T-helper 1 cell treated with Interleukin-12 subunit alpha and Interleukin-12 subunit beta and Interleukin-4 antibody, amounts not matched to agents 30 μg/mL and 1 μg/mL, for 36 hours (primary cell): ENCODE results near the gene PLD3.

Experiments
- H3K27ac Mint-ChIP-seq: one replicate; pipeline ENCODE4 v1.8.0; 2021; ENCODE audit warnings: mild to moderate bottlenecking, mixed read lengths
- H3K27me3 Mint-ChIP-seq: one replicate; pipeline ENCODE4 v1.8.0; 2021; ENCODE audit warnings: low read depth, mixed read lengths
- H3K36me3 Mint-ChIP-seq: one replicate; pipeline ENCODE4 v1.8.0; 2021; ENCODE audit warnings: low read depth, mixed read lengths
- H3K4me1 Mint-ChIP-seq: one replicate; pipeline ENCODE4 v1.8.0; 2021; ENCODE audit warnings: low read depth, mixed read lengths
- H3K4me3 Mint-ChIP-seq: one replicate; pipeline ENCODE4 v1.8.0; 2021; ENCODE audit warnings: mild to moderate bottlenecking, moderate library complexity, mixed read lengths
- H3K9me3 Mint-ChIP-seq: one replicate; pipeline ENCODE4 v1.8.0; 2021; ENCODE audit warnings: mixed read lengths

Gene PLD3

GRCh38 chr19:40348125-40348913 lies at the start of gene PLD3, which contains the start of gene C19orf47:
PLD3 (plus strand) TSS chr19:40348695; CDS start chr19:40366484, 17,789 bp downstream.
C19orf47 (minus strand) TSS chr19:40348397; CDS start chr19:40341857, 6,540 bp downstream.
- Mint-ChIP-seq H3K27me3 (no peaks in the 10 kb centered on the region), H3K9me3 (no peaks in the 10 kb centered on the region), H3K4me1 (peaks cover 23% of the 10 kb centered on the region)

GRCh38 chr19:40300668-40301067 lies 47.8 kb upstream of the PLD3 start:
- Mint-ChIP-seq H3K4me3 (no peak overlapping the region), H3K27me3 (no peaks in the 10 kb centered on the region), H3K27ac (no peak overlapping the region), H3K4me1 (peaks cover 2% of the 10 kb centered on the region), H3K9me3 (no peaks in the 10 kb centered on the region), H3K36me3 (no peaks in the 10 kb centered on the region)

More at GRCh38 chr19:40348125-40348913, at the start of gene PLD3, which contains the start of gene C19orf47:
- Mint-ChIP-seq H3K27ac (peak within 1 kb of the TSS; percentile 89), H3K4me3 (peak within 1 kb of the TSS; percentile 92), H3K36me3 (peaks cover 4% of the 10 kb centered on the region)

- Mint-ChIP-seq H3K4me3 (no peak overlapping the region), H3K36me3 (no peaks in the 10 kb centered on the region), H3K9me3 (no peaks in the 10 kb centered on the region), H3K4me1 (peaks cover 2% of the 10 kb centered on the region), H3K27me3 (no peaks in the 10 kb centered on the region), H3K27ac (no peak overlapping the region)
Observed at GRCh38 chr19:40302224-40303011, 46.1 kb upstream of the PLD3 start.

- no peaks in the 10 kb centered on the region for H3K9me3 Mint-ChIP-seq
- no peak overlapping the region for H3K27ac Mint-ChIP-seq
- peaks cover 2% of the 10 kb centered on the region for H3K4me1 Mint-ChIP-seq
- H3K36me3 Mint-ChIP-seq: no peaks in the 10 kb centered on the region
- no peak overlapping the region for H3K4me3 Mint-ChIP-seq
- H3K27me3 Mint-ChIP-seq: no peaks in the 10 kb centered on the region
Observed at GRCh38 chr19:40303765-40304164, 44.7 kb upstream of the PLD3 start.

GRCh38 chr19:40304306-40304705 lies 44.2 kb upstream of the PLD3 start:
- H3K4me3 Mint-ChIP-seq: no peak overlapping the region
- no peak overlapping the region for H3K27ac Mint-ChIP-seq
- H3K36me3 Mint-ChIP-seq: no peaks in the 10 kb centered on the region
- H3K4me1 Mint-ChIP-seq: peaks cover 2% of the 10 kb centered on the region
- H3K27me3 Mint-ChIP-seq: no peaks in the 10 kb centered on the region
- no peaks in the 10 kb centered on the region for H3K9me3 Mint-ChIP-seq

- H3K4me3 Mint-ChIP-seq: no peak overlapping the region
- H3K4me1 Mint-ChIP-seq: peaks cover 2% of the 10 kb centered on the region
- H3K9me3 Mint-ChIP-seq: no peaks in the 10 kb centered on the region
- no peaks in the 10 kb centered on the region for H3K27me3 Mint-ChIP-seq
- no peak overlapping the region for H3K27ac Mint-ChIP-seq
- H3K36me3 Mint-ChIP-seq: no peaks in the 10 kb centered on the region
Observed at GRCh38 chr19:40305403-40305802, 43.1 kb upstream of the PLD3 start.

- Mint-ChIP-seq H3K27me3 (no peaks in the 10 kb centered on the region), H3K9me3 (no peaks in the 10 kb centered on the region), H3K27ac (no peak overlapping the region), H3K36me3 (no peaks in the 10 kb centered on the region), H3K4me3 (no peak overlapping the region), H3K4me1 (peaks cover 2% of the 10 kb centered on the region)
Observed at GRCh38 chr19:40309666-40310065, 38.8 kb upstream of the PLD3 start.

GRCh38 chr19:40312533-40312932 lies 36.0 kb upstream of the PLD3 start:
- Mint-ChIP-seq H3K4me3 (no peak overlapping the region), H3K4me1 (no peaks in the 10 kb centered on the region), H3K36me3 (no peaks in the 10 kb centered on the region), H3K27me3 (no peaks in the 10 kb centered on the region), H3K27ac (no peak overlapping the region), H3K9me3 (no peaks in the 10 kb centered on the region)

- Mint-ChIP-seq H3K36me3 (no peaks in the 10 kb centered on the region), H3K27me3 (no peaks in the 10 kb centered on the region), H3K4me1 (no peaks in the 10 kb centered on the region), H3K4me3 (no peak overlapping the region), H3K27ac (no peak overlapping the region), H3K9me3 (no peaks in the 10 kb centered on the region)
Observed at GRCh38 chr19:40313229-40313983, 35.1 kb upstream of the PLD3 start.

GRCh38 chr19:40314656-40315055 lies 33.8 kb upstream of the PLD3 start:
- Mint-ChIP-seq H3K27ac (no peak overlapping the region), H3K36me3 (no peaks in the 10 kb centered on the region), H3K4me1 (no peaks in the 10 kb centered on the region), H3K9me3 (no peaks in the 10 kb centered on the region), H3K27me3 (no peaks in the 10 kb centered on the region), H3K4me3 (no peak overlapping the region)

- peaks cover 3% of the 10 kb centered on the region for H3K4me1 Mint-ChIP-seq
- no peaks in the 10 kb centered on the region for H3K27me3 Mint-ChIP-seq
- H3K36me3 Mint-ChIP-seq: peaks cover 8% of the 10 kb centered on the region
- H3K27ac Mint-ChIP-seq: no peak overlapping the region
- H3K4me3 Mint-ChIP-seq: no peak overlapping the region
- H3K9me3 Mint-ChIP-seq: no peaks in the 10 kb centered on the region
Observed at GRCh38 chr19:40315812-40316470, 32.6 kb upstream of the PLD3 start.

GRCh38 chr19:40317338-40317737 lies 31.2 kb upstream of the PLD3 start:
- Mint-ChIP-seq H3K9me3 (no peaks in the 10 kb centered on the region), H3K27me3 (no peaks in the 10 kb centered on the region), H3K36me3 (peaks cover 8% of the 10 kb centered on the region), H3K4me3 (no peak overlapping the region), H3K4me1 (peaks cover 3% of the 10 kb centered on the region), H3K27ac (no peak overlapping the region)

- H3K9me3 Mint-ChIP-seq: no peaks in the 10 kb centered on the region
- H3K4me3 Mint-ChIP-seq: no peak overlapping the region
- peak overlapping the region; percentile 31 for H3K27ac Mint-ChIP-seq
- H3K36me3 Mint-ChIP-seq: peaks cover 23% of the 10 kb centered on the region
- H3K27me3 Mint-ChIP-seq: no peaks in the 10 kb centered on the region
- peaks cover 3% of the 10 kb centered on the region for H3K4me1 Mint-ChIP-seq
Observed at GRCh38 chr19:40320558-40320935, 27.9 kb upstream of the PLD3 start.

- no peaks in the 10 kb centered on the region for H3K9me3 Mint-ChIP-seq
- no peak overlapping the region for H3K4me3 Mint-ChIP-seq
- no peaks in the 10 kb centered on the region for H3K27me3 Mint-ChIP-seq
- H3K4me1 Mint-ChIP-seq: peaks cover 3% of the 10 kb centered on the region
- peaks cover 26% of the 10 kb centered on the region for H3K36me3 Mint-ChIP-seq
- H3K27ac Mint-ChIP-seq: no peak overlapping the region
Observed at GRCh38 chr19:40321076-40321475, 27.4 kb upstream of the PLD3 start.
